Right lobe of liver (tissue), 4 donors: ENCODE data around the gene CD300A.

Experiments
- CTCF ChIP-seq, 4 donors: fragments of 200-600 bp in 3 of 4; fragments of 450-650 bp in 1 of 4; IDR thresholded peaks; one replicate each; pipeline versions ENCODE4 v1.5.1 to v1.8.0; 2016 to 2022; ENCODE audit warnings: antibody characterized with exemption in 4 of 4, mild to moderate bottlenecking in 2 of 4
- POLR2A ChIP-seq: fragments of 450-650 bp; IDR thresholded peaks from one replicate; pipeline ENCODE4 v1.6.1; 2017; ENCODE audit warnings: antibody characterized with exemption, mild to moderate bottlenecking
- donor health status: DM: no; HTN: no; CAD: no.
- donor health status: DM: no; HTN: no; CAD: no.
- donor health status: DM: no; HTN: yes; CAD: no.

- TF ChIP-seq CTCF (IDR thresholded peaks at IDR 0.05) (no peak), POLR2A (no peak)
These were observed 64.9 kb downstream of the CD300A start, which contains the start of gene CD300LB for GRCh38 chr17:74531231-74531761.
